Retinal pigment epithelial cell (primary cell): ENCODE results near the gene IL4R.

Experiments
- DNase-seq: peaks from one replicate; pipeline ENCODE4 v3.0.0-alpha.2; 2010; ENCODE audit warnings: low read depth
- H3K4me3 ChIP-seq: 2 replicates; pipeline ENCODE4 v1.5.1; 2011; ENCODE audit warnings: mild to moderate bottlenecking, low read length, control low read depth, moderate library complexity
- TF ChIP-seq, protein P1 (sequence below): conservative IDR thresholded peaks from 2 replicates; pipeline ENCODE4 v1.5.1; 2011; ENCODE audit warnings: low read depth, low read length, control low read depth, inconsistent platforms

IL4R gene

DNA sequence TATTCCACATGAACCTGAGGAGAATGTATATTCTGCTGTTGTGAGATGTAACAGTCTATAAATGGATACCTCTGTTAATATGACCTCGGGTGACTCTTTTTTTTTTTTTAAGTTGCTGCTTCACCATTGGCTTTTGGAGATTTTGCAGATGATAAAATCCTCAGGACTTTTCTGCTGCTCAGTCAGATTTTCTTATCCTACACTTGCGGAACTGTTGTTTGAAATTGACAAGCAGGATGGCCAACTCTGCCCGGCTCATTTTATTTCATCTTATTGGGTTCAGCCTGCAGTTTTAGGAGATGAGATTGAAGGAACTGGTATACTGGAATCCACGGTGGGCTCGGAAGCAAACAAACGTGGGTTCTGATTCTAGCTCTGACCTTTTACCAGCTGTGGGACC lies 19.3 kb downstream of the IL4R start:
- no peak overlapping the region for H3K4me3 ChIP-seq
- no peak for DNase-seq
- TF ChIP-seq, protein P1, sequence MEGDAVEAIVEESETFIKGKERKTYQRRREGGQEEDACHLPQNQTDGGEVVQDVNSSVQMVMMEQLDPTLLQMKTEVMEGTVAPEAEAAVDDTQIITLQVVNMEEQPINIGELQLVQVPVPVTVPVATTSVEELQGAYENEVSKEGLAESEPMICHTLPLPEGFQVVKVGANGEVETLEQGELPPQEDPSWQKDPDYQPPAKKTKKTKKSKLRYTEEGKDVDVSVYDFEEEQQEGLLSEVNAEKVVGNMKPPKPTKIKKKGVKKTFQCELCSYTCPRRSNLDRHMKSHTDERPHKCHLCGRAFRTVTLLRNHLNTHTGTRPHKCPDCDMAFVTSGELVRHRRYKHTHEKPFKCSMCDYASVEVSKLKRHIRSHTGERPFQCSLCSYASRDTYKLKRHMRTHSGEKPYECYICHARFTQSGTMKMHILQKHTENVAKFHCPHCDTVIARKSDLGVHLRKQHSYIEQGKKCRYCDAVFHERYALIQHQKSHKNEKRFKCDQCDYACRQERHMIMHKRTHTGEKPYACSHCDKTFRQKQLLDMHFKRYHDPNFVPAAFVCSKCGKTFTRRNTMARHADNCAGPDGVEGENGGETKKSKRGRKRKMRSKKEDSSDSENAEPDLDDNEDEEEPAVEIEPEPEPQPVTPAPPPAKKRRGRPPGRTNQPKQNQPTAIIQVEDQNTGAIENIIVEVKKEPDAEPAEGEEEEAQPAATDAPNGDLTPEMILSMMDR = no peak

GRCh38 chr16:27333549-27333948 lies 19.8 kb downstream of the IL4R start:
- no peak overlapping the region for H3K4me3 ChIP-seq
- DNase-seq = no peak
- TF ChIP-seq, protein P1 = no peak

DNA sequence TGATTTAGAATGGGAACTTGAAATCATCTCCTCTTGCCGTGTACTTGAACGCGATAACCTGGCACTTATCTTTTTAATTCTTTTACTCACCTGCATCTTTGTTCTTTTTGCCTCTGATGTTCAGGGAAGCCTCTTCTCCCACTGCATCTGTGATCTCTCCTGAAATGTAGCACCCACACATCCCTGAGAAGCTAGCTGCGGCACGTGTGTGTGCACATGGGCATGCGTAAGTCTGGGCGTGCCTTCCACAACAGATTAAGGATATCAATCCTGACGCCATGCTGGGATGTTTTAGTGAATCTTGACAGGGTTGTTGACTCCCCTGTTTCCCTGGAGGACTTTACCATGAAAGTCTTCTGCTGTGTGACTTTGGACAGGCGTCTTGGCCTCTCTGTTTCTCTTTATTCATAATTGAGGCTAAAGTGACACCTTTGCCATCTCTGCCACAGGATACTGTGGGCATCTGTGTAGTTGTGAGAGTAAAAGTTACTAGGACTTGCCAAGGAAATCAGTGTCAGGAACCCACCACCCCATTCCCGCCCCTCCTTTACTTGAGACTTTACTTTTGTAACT lies 20.5 kb downstream of the IL4R start:
- no peak overlapping the region for H3K4me3 ChIP-seq
- TF ChIP-seq, protein P1 = no peak
- no peak for DNase-seq

- H3K4me3 ChIP-seq = no peak overlapping the region
- DNase-seq = no peak
- TF ChIP-seq, protein P1 = no peak
Observed at GRCh38 chr16:27334838-27335237, 21.1 kb downstream of the IL4R start.

DNA sequence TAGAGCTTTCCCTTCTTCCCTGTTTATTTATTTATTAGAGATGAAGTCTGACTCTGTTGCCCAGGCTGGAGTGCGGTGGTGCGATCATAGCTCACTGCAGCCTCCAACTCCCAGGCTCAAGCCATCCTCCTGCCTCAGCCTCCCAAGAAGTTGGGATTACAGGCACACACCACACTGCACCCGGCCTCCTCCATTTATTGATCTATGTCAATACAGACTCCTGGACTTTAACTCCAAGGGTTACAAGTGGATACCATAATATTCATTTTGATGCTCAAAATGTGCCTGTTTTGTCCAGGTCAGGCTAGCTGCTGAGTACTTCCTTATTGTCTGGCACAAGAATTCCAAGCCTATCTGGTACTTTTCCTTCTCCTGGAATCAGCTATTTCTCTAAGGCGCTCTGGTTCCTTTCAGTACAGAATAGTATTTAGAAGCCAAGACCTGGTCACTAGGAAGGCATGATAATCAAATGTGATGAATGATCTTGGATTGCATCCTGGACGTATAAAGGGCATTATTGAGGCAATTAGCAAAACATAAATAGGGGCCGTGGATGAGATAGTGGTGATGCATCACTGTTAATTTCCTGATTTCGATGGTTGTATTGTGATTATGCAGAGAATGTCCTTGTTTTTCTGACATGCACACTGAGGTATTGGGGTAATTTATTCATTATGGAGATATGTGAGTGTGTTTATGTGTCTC lies 21.7 kb downstream of the IL4R start:
- H3K4me3 ChIP-seq = no peak overlapping the region
- TF ChIP-seq, protein P1 = no peak
- DNase-seq = no peak

DNA sequence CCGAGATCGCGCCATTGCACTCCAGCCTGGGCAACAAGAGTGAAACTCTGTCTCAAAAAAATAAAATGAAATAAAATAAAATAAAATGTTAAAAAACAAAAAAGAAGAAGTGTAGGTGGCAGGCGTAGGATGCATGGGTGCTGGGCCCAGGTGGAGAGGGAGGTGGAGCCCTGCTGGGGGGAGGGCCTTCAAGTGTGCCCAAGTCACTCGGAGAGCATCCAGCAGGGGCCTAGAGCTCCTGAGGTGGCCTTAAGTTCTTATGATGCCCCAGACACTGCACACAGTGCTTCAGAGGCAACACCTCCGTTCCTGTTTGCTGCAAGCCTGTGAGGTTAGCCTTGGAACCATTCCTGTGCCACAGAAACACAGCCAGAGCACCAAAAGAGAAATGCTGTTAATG lies 23.2 kb downstream of the IL4R start:
- DNase-seq = no peak
- TF ChIP-seq, protein P1 = no peak
- no peak overlapping the region for H3K4me3 ChIP-seq

- DNase-seq = no peak
- TF ChIP-seq, protein P1 = no peak
- H3K4me3 ChIP-seq = no peak overlapping the region
Observed at GRCh38 chr16:27339180-27339579, 25.4 kb downstream of the IL4R start.
